Breast epithelium (tissue), 4 donors: ENCODE measurements around the gene MIXL1. TPM values are rescaled to one million over a fixed set of nuclear protein-coding genes. Genes with fewer than 3 reads are reported as not detected.

Source experiments
- DNase-seq, 2 donors: peaks; one replicate each; pipeline ENCODE4 v3.0.0-alpha.2; 2019; ENCODE audit warnings: low spot score in 2 of 2
- H3K27ac ChIP-seq, 2 donors: fragments of 200-600 bp; sonication (generic) in 1 of 2; one replicate each; pipeline ENCODE4 v1.5.1; 2016 to 2019; ENCODE audit warnings: mild to moderate bottlenecking in 1 of 2
- H3K27me3 ChIP-seq, 2 donors: fragments of 200-600 bp; sonication (generic) in 1 of 2; one replicate each; pipeline versions ENCODE4 v1.5.1 to v1.6.0; 2017 to 2019; ENCODE audit warnings: control low read depth in 1 of 2, mild to moderate bottlenecking in 1 of 2
- H3K36me3 ChIP-seq: fragments of 200-600 bp; one replicate; pipeline ENCODE4 v1.5.1; 2019
- H3K4me1 ChIP-seq, 2 donors: fragments of 200-600 bp; sonication (generic); one replicate each; pipeline ENCODE4 v1.5.1; 2016 to 2019; ENCODE audit warnings: control low read depth in 1 of 2
- H3K4me3 ChIP-seq, 3 donors: fragments of 200-600 bp; sonication (generic); 1 replicate in 2 of 3; 2 replicates in 1 of 3; pipeline ENCODE4 v1.5.1; 2016 to 2019; ENCODE audit warnings: mild to moderate bottlenecking in 3 of 3, moderate library complexity in 2 of 3
- H3K9me3 ChIP-seq, 2 donors: fragments of 200-600 bp; sonication (generic) in 1 of 2; one replicate each; pipeline ENCODE4 v1.5.1; 2016 to 2019; ENCODE audit warnings: control low read depth in 1 of 2
- POLR2A ChIP-seq: fragments of 450-650 bp; IDR thresholded peaks from one replicate; pipeline ENCODE4 v1.6.1; 2016; ENCODE audit warnings: antibody characterized with exemption, mild to moderate bottlenecking, moderate library complexity
- POLR2AphosphoS5 ChIP-seq, 3 donors: sonication (generic); formaldehyde crosslinking; IDR thresholded peaks; one replicate each; pipeline ENCODE4 v1.6.1; 2017; ENCODE audit warnings: antibody characterized with exemption in 3 of 3
- intact Hi-C: fragments of 100-400 bp; cut with DNase I; formaldehyde crosslinking; loops from one replicate; pipeline ENCODE4 v1.15.1; 2023; ENCODE audit warnings: low total_unique reads
- total RNA-seq, 3 donors: library from RNA; depleted of rRNA; stranded (reverse); fragments of >200 nt; gene quantifications; one replicate each; pipeline ENCODE4 v1.1.0, GENCODE V29; 2016
- TF ChIP-seq, protein P1 (sequence below), 3 donors: fragments of 450-650 bp; IDR thresholded peaks; one replicate each; pipeline ENCODE4 v1.5.1; 2016 to 2017; ENCODE audit warnings: antibody characterized with exemption in 3 of 3, mild to moderate bottlenecking in 3 of 3, moderate library complexity in 3 of 3

Gene MIXL1
- total RNA-seq, 3 donors from 2014 or later: not detected

GRCh38 chr1:226223786-226224244 is 351 bp downstream of the MIXL1 start:
- intact Hi-C loops: no loop called here
- H3K4me3 ChIP-seq: peak overlapping the region; percentile 38 to 72 (median 50)
- no peaks in the 10 kb centered on the region for H3K36me3 ChIP-seq
- TF ChIP-seq POLR2AphosphoS5 (IDR thresholded peaks at IDR 0.05) (no peak), POLR2A (no peak)
- TF ChIP-seq, protein P1, sequence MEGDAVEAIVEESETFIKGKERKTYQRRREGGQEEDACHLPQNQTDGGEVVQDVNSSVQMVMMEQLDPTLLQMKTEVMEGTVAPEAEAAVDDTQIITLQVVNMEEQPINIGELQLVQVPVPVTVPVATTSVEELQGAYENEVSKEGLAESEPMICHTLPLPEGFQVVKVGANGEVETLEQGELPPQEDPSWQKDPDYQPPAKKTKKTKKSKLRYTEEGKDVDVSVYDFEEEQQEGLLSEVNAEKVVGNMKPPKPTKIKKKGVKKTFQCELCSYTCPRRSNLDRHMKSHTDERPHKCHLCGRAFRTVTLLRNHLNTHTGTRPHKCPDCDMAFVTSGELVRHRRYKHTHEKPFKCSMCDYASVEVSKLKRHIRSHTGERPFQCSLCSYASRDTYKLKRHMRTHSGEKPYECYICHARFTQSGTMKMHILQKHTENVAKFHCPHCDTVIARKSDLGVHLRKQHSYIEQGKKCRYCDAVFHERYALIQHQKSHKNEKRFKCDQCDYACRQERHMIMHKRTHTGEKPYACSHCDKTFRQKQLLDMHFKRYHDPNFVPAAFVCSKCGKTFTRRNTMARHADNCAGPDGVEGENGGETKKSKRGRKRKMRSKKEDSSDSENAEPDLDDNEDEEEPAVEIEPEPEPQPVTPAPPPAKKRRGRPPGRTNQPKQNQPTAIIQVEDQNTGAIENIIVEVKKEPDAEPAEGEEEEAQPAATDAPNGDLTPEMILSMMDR (IDR thresholded peaks at IDR 0.05): no peak
- H3K27ac ChIP-seq: no peak overlapping the region
- H3K27me3 ChIP-seq: peaks cover 2 to 5% of the 10 kb centered on the region in 2 donors
- DNase-seq: no peak
- H3K4me1 ChIP-seq: no peaks in the 10 kb centered on the region
- H3K9me3 ChIP-seq: no peaks in the 10 kb centered on the region

- TF ChIP-seq POLR2A (no peak), POLR2AphosphoS5 (IDR thresholded peaks at IDR 0.05) (no peak)
- TF ChIP-seq, protein P1 (IDR thresholded peaks at IDR 0.05): no peak
- intact Hi-C loops: no loop called here
Observed at GRCh38 chr1:226226601-226227000, 3.1 kb downstream of the MIXL1 start.

DNA sequence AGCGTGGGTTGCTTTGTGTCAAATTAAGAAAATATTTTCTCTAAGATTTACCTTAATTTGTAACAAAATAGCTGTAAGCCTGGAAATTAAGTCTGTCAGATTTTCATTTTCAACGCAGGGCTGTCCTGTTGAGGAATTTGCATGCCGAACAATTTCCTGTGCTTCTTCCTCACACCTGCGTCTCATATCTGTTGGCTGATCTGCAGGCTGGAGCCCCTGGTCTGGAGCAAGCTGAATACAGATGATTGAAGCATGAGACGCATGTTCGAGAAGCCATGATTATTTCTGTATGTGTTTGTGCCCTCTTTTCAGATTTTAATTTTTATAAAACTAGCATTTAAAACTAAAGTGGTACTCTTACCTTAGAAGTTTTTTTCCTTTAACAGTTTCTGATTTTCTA is 9.8 kb downstream of the MIXL1 start:
- Histone ChIP-seq H3K36me3 (peaks cover 3% of the 10 kb centered on the region), H3K4me1 (no peaks in the 10 kb centered on the region), H3K27me3 (no peaks in the 10 kb centered on the region), H3K9me3 (no peaks in the 10 kb centered on the region), H3K27ac (no peak overlapping the region), H3K4me3 (no peak overlapping the region)
- DNase-seq: no peak
- intact Hi-C loops: no loop called here
- TF ChIP-seq, protein P1 (IDR thresholded peaks at IDR 0.05): no peak
- TF ChIP-seq POLR2AphosphoS5 (IDR thresholded peaks at IDR 0.05) (no peak), POLR2A (no peak)

More at GRCh38 chr1:226226601-226227000, 3.1 kb downstream of the MIXL1 start:
- Histone ChIP-seq H3K4me1 (no peaks in the 10 kb centered on the region), H3K27me3 (peaks cover 2 to 5% of the 10 kb centered on the region in 2 donors), H3K9me3 (no peaks in the 10 kb centered on the region), H3K36me3 (no peaks in the 10 kb centered on the region), H3K27ac (no peak overlapping the region), H3K4me3 (no peak overlapping the region)
- no peak for DNase-seq

GRCh38 chr1:226233806-226234205 is 10.3 kb downstream of the MIXL1 start:
- Histone ChIP-seq H3K9me3 (no peaks in the 10 kb centered on the region), H3K4me3 (no peak overlapping the region), H3K36me3 (peaks cover 3% of the 10 kb centered on the region), H3K27ac (no peak overlapping the region), H3K4me1 (no peaks in the 10 kb centered on the region), H3K27me3 (no peaks in the 10 kb centered on the region)
- TF ChIP-seq POLR2AphosphoS5 (IDR thresholded peaks at IDR 0.05) (no peak), POLR2A (no peak)
- TF ChIP-seq, protein P1 (IDR thresholded peaks at IDR 0.05): no peak
- no peak for DNase-seq
- intact Hi-C loops: no loop called here

DNA sequence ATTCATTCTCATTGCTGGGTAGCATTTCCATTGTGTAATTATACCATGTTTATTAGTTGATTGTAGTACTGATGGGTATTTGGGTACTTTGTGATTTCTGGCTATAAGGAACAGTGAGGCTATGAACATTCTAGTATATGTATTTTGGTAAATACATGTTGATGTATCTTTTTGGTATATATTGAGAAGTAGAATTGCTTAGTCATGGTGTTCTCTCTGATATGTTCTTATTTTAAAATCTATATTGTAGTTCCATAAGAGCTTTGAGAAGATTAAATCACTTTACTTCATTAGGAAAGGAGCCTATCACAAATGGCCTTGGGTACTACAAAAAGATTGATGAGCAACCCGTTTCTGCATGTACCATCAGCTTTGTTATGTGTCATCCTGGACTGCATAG is 13.4 kb downstream of the MIXL1 start:
- Histone ChIP-seq H3K27ac (no peak overlapping the region), H3K4me3 (no peak overlapping the region), H3K9me3 (no peaks in the 10 kb centered on the region), H3K4me1 (no peaks in the 10 kb centered on the region), H3K36me3 (peaks cover 3% of the 10 kb centered on the region), H3K27me3 (no peaks in the 10 kb centered on the region)
- TF ChIP-seq POLR2AphosphoS5 (IDR thresholded peaks at IDR 0.05) (no peak), POLR2A (no peak)
- TF ChIP-seq, protein P1 (IDR thresholded peaks at IDR 0.05): no peak
- intact Hi-C loops: no loop called here
- no peak for DNase-seq
